ENCODE data around the gene IAH1. TPM values are rescaled to one million over a fixed set of nuclear protein-coding genes. Genes with fewer than 3 reads are reported as not detected.

Gene IAH1
- total and polyA plus RNA-seq, 2 experiments from 2014 or later, result 12.7 to 33.7 TPM

DNA sequence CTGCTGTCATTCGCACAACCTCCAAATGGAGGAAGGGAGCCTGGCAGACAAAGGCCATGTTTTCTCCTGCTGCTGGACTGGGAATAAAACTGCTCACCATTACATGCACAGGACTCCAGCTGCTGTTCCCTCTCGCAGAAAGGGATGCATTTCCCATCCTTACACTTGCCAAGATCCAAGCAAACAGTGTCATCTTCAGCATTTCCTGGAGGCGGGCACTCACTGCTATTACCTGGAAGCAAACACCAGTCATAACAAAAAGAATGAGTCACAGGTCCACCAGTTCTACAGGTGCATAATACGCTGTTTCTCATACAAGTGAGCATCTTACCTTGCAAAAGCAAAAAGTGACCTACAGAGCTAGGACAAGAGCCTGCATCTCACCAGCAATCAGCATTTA lies 22.7 kb downstream of the IAH1 start (continued):
- TF ChIP-seq ZNF331 (CRISPR knock-in tag; IDR thresholded peaks at IDR 0.05; ENCODE audit: low read depth) (no peak), ZNF114 (CRISPR knock-in tag; IDR thresholded peaks at IDR 0.05) (no peak), STAT1 (IDR thresholded peaks at IDR 0.05; ENCODE audit: unreplicated experiment) (no peak), EZH2phosphoT487 (IDR thresholded peaks at IDR 0.05; ENCODE audit: unreplicated experiment) (no peak)
- TF ChIP-seq, protein P1, sequence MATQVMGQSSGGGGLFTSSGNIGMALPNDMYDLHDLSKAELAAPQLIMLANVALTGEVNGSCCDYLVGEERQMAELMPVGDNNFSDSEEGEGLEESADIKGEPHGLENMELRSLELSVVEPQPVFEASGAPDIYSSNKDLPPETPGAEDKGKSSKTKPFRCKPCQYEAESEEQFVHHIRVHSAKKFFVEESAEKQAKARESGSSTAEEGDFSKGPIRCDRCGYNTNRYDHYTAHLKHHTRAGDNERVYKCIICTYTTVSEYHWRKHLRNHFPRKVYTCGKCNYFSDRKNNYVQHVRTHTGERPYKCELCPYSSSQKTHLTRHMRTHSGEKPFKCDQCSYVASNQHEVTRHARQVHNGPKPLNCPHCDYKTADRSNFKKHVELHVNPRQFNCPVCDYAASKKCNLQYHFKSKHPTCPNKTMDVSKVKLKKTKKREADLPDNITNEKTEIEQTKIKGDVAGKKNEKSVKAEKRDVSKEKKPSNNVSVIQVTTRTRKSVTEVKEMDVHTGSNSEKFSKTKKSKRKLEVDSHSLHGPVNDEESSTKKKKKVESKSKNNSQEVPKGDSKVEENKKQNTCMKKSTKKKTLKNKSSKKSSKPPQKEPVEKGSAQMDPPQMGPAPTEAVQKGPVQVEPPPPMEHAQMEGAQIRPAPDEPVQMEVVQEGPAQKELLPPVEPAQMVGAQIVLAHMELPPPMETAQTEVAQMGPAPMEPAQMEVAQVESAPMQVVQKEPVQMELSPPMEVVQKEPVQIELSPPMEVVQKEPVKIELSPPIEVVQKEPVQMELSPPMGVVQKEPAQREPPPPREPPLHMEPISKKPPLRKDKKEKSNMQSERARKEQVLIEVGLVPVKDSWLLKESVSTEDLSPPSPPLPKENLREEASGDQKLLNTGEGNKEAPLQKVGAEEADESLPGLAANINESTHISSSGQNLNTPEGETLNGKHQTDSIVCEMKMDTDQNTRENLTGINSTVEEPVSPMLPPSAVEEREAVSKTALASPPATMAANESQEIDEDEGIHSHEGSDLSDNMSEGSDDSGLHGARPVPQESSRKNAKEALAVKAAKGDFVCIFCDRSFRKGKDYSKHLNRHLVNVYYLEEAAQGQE (IDR thresholded peaks at IDR 0.05; ENCODE audit: unreplicated experiment), result no peak
- TF ChIP-seq, protein P2, sequence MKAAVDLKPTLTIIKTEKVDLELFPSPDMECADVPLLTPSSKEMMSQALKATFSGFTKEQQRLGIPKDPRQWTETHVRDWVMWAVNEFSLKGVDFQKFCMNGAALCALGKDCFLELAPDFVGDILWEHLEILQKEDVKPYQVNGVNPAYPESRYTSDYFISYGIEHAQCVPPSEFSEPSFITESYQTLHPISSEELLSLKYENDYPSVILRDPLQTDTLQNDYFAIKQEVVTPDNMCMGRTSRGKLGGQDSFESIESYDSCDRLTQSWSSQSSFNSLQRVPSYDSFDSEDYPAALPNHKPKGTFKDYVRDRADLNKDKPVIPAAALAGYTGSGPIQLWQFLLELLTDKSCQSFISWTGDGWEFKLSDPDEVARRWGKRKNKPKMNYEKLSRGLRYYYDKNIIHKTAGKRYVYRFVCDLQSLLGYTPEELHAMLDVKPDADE (IDR thresholded peaks at IDR 0.05), result no peak

DNA sequence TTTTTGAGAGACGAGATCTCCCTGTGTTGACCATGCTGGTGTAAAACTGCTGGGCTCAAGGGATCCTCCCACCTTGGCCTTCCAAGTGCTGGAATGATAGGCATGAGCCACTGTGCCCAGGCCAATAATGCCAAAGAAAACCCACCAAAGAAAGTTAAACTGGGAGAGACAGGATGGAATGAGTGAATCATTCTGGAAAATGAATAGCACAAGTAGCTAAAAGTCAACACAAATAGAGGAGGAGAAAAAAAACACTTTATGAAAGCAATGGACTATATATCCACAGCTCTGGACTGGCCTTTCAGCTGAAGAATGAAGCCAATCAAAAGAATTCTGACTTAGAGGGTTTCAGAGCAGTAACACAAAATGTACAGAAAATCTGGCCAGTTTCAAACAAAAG lies 23.9 kb downstream of the IAH1 start:
- Histone ChIP-seq H3K27me3 (ENCODE audit: insufficient read depth) (no peaks in the 10 kb centered on the region), H2AFZ (no peak overlapping the region), H3F3A (replicated peaks; ENCODE audit: low read depth) (no peaks in the 10 kb centered on the region), H3K9me2 (ENCODE audit: insufficient read depth) (no peaks in the 10 kb centered on the region), H3K36me3 (ENCODE audit: insufficient read depth) (peaks cover 13% of the 10 kb centered on the region; the same call in 1 of the 2 replicates), H4K20me1 (replicated peaks; ENCODE audit: insufficient read depth) (0 out of 2 replicates have a peak, but pooled peaks cover 5% of the 10 kb centered on the region), H3K27ac (ENCODE audit: low read depth) (no peak overlapping the region), H3K4me2 (no peak overlapping the region), H3K4me3 (no peak overlapping the region), H3K4me1 (ENCODE audit: insufficient read depth) (no peaks in the 10 kb centered on the region), H3K79me2 (replicated peaks; ENCODE audit: insufficient read depth) (no peaks in the 10 kb centered on the region)
- H3K4me3 Mint-ChIP-seq, result no peak overlapping the region
- ATAC-seq (no peak), DNase-seq (ENCODE audit: low spot score) (no peak)
- peaks cover 6% of the 10 kb centered on the region for H3K27me3 Mint-ChIP-seq (ENCODE audit: insufficient read depth, low read depth, poor library complexity)
- H3K36me3 Mint-ChIP-seq (ENCODE audit: low read depth), result peaks cover 52% of the 10 kb centered on the region
- H3K9me3 Mint-ChIP-seq, result no peaks in the 10 kb centered on the region
- no peak overlapping the region; the same call in 1 of the 2 replicates for H3K27ac Mint-ChIP-seq
- peaks cover 11% of the 10 kb centered on the region; the same call in 2 of the 3 replicates for H3K4me1 Mint-ChIP-seq
- TF ChIP-seq ZNF331 (CRISPR knock-in tag; IDR thresholded peaks at IDR 0.05; ENCODE audit: low read depth) (no peak), NANOG (IDR thresholded peaks at IDR 0.05; ENCODE audit: borderline replicate concordance) (no peak), POLR2AphosphoS5 (IDR thresholded peaks at IDR 0.05; ENCODE audit: low read depth) (no peak), EZH2 (IDR thresholded peaks at IDR 0.05; ENCODE audit: low read depth, unreplicated experiment) (no peak), EZH2phosphoT487 (IDR thresholded peaks at IDR 0.05; ENCODE audit: unreplicated experiment) (no peak), CREB1 (CRISPR knock-in tag; IDR thresholded peaks at IDR 0.05; ENCODE audit: low read depth) (no peak), ZNF114 (CRISPR knock-in tag; IDR thresholded peaks at IDR 0.05) (no peak), JUNB (IDR thresholded peaks at IDR 0.05; ENCODE audit: unreplicated experiment) (no peak), STAT1 (IDR thresholded peaks at IDR 0.05; ENCODE audit: unreplicated experiment) (no peak)
- TF ChIP-seq, protein P3, sequence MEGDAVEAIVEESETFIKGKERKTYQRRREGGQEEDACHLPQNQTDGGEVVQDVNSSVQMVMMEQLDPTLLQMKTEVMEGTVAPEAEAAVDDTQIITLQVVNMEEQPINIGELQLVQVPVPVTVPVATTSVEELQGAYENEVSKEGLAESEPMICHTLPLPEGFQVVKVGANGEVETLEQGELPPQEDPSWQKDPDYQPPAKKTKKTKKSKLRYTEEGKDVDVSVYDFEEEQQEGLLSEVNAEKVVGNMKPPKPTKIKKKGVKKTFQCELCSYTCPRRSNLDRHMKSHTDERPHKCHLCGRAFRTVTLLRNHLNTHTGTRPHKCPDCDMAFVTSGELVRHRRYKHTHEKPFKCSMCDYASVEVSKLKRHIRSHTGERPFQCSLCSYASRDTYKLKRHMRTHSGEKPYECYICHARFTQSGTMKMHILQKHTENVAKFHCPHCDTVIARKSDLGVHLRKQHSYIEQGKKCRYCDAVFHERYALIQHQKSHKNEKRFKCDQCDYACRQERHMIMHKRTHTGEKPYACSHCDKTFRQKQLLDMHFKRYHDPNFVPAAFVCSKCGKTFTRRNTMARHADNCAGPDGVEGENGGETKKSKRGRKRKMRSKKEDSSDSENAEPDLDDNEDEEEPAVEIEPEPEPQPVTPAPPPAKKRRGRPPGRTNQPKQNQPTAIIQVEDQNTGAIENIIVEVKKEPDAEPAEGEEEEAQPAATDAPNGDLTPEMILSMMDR (conservative IDR thresholded peaks at IDR 0.05; ENCODE audit: low read depth in 2 of 2), result no peak
- TF ChIP-seq, protein P4, sequence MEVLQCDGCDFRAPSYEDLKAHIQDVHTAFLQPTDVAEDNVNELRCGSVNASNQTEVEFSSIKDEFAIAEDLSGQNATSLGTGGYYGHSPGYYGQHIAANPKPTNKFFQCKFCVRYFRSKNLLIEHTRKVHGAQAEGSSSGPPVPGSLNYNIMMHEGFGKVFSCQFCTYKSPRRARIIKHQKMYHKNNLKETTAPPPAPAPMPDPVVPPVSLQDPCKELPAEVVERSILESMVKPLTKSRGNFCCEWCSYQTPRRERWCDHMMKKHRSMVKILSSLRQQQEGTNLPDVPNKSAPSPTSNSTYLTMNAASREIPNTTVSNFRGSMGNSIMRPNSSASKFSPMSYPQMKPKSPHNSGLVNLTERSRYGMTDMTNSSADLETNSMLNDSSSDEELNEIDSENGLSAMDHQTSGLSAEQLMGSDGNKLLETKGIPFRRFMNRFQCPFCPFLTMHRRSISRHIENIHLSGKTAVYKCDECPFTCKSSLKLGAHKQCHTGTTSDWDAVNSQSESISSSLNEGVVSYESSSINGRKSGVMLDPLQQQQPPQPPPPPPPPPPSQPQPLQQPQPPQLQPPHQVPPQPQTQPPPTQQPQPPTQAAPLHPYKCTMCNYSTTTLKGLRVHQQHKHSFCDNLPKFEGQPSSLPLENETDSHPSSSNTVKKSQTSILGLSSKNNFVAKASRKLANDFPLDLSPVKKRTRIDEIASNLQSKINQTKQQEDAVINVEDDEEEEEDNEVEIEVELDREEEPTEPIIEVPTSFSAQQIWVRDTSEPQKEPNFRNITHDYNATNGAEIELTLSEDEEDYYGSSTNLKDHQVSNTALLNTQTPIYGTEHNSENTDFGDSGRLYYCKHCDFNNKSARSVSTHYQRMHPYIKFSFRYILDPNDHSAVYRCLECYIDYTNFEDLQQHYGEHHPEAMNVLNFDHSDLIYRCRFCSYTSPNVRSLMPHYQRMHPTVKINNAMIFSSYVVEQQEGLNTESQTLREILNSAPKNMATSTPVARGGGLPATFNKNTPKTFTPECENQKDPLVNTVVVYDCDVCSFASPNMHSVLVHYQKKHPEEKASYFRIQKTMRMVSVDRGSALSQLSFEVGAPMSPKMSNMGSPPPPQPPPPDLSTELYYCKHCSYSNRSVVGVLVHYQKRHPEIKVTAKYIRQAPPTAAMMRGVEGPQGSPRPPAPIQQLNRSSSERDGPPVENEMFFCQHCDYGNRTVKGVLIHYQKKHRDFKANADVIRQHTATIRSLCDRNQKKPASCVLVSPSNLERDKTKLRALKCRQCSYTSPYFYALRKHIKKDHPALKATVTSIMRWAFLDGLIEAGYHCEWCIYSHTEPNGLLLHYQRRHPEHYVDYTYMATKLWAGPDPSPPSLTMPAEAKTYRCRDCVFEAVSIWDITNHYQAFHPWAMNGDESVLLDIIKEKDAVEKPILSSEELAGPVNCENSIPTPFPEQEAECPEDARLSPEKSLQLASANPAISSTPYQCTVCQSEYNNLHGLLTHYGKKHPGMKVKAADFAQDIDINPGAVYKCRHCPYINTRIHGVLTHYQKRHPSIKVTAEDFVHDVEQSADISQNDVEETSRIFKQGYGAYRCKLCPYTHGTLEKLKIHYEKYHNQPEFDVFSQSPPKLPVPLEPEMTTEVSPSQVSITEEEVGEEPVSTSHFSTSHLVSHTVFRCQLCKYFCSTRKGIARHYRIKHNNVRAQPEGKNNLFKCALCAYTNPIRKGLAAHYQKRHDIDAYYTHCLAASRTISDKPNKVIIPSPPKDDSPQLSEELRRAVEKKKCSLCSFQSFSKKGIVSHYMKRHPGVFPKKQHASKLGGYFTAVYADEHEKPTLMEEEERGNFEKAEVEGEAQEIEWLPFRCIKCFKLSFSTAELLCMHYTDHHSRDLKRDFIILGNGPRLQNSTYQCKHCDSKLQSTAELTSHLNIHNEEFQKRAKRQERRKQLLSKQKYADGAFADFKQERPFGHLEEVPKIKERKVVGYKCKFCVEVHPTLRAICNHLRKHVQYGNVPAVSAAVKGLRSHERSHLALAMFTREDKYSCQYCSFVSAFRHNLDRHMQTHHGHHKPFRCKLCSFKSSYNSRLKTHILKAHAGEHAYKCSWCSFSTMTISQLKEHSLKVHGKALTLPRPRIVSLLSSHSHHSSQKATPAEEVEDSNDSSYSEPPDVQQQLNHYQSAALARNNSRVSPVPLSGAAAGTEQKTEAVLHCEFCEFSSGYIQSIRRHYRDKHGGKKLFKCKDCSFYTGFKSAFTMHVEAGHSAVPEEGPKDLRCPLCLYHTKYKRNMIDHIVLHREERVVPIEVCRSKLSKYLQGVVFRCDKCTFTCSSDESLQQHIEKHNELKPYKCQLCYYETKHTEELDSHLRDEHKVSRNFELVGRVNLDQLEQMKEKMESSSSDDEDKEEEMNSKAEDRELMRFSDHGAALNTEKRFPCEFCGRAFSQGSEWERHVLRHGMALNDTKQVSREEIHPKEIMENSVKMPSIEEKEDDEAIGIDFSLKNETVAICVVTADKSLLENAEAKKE (CRISPR knock-in tag; IDR thresholded peaks at IDR 0.05), result no peak
